AG09309 (cell line): ENCODE measurements around the gene LAPTM5.

ENCODE experiments used
- DNase-seq: peaks from one replicate; pipeline ENCODE4 v3.0.0-alpha.2; 2010; ENCODE audit warnings: low read depth
- H3K4me3 ChIP-seq: 2 replicates; pipeline ENCODE4 v1.5.1; 2011; ENCODE audit warnings: mild to moderate bottlenecking, low read depth, low read length, moderate library complexity; ENCODE audit not compliant: control insufficient read depth
- TF ChIP-seq, protein P1 (sequence below): IDR thresholded peaks from 2 replicates; pipeline ENCODE4 v1.5.1; 2011; ENCODE audit warnings: mild to moderate bottlenecking, low read depth, low read length, inconsistent platforms; ENCODE audit not compliant: insufficient read depth, control insufficient read depth; ENCODE audit errors: missing control alignments

LAPTM5 gene

GRCh38 chr1:30759718-30760281 is 2.2 kb upstream of the LAPTM5 start:
- no peak for DNase-seq
- H3K4me3 ChIP-seq, result no peak overlapping the region
- TF ChIP-seq, protein P1, sequence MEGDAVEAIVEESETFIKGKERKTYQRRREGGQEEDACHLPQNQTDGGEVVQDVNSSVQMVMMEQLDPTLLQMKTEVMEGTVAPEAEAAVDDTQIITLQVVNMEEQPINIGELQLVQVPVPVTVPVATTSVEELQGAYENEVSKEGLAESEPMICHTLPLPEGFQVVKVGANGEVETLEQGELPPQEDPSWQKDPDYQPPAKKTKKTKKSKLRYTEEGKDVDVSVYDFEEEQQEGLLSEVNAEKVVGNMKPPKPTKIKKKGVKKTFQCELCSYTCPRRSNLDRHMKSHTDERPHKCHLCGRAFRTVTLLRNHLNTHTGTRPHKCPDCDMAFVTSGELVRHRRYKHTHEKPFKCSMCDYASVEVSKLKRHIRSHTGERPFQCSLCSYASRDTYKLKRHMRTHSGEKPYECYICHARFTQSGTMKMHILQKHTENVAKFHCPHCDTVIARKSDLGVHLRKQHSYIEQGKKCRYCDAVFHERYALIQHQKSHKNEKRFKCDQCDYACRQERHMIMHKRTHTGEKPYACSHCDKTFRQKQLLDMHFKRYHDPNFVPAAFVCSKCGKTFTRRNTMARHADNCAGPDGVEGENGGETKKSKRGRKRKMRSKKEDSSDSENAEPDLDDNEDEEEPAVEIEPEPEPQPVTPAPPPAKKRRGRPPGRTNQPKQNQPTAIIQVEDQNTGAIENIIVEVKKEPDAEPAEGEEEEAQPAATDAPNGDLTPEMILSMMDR, result no peak

DNA sequence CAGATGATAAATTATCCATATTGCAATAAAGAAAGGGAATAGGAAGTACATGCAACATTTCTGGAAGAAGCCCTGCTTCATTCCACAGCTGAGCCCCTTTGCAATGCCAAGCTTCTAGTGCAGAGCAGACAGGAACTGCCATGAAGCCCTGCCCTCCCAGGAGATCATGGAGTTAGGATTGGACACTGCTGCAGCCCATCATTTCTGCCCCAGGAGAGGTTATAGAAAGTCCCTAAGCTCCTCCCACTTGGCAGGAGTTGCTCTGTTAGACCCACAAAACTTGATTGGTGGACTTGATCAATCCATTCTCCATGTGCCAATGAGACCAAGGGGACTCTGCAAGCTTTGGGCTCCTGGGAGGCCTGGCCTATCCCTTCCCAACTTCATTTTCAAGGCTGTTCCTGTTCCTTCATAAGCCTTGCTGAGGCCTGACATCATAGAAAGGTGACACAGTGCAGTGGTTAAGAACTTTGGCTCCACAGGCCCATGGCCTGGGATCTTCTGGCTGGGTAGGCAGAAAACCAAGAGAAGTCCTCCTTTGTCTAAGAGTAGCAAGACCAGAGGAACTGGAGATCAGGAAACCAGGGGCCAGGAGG is 1.3 kb upstream of the LAPTM5 start:
- H3K4me3 ChIP-seq, result no peak overlapping the region
- TF ChIP-seq, protein P1, result no peak
- no peak for DNase-seq

GRCh38 chr1:30758121-30758688 is 631 bp upstream of the LAPTM5 start:
- H3K4me3 ChIP-seq, result no peak overlapping the region
- DNase-seq, result no peak
- TF ChIP-seq, protein P1, result no peak

GRCh38 chr1:30756545-30757351 is 826 bp downstream of the LAPTM5 start:
- peak; percentile 57 for DNase-seq
- no peak overlapping the region for H3K4me3 ChIP-seq
- TF ChIP-seq, protein P1, result no peak

DNA sequence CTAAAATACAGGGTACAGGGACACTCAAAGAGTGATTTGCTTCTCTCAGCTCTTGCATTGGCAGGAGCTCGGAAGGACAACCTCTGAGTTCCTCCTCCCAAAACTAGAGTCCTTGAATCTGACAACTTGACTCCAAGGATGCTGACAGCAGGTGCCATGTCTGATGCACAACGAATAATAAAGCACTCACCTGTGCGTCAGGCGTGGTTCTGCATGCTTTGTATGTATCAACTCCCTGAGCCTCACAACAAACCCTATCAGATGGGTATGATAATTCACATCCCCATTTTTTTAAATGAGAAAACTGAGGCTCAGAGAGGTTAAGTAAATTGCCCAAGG is 1.4 kb downstream of the LAPTM5 start:
- no peak for DNase-seq
- TF ChIP-seq, protein P1, result no peak
- no peak overlapping the region for H3K4me3 ChIP-seq

DNA sequence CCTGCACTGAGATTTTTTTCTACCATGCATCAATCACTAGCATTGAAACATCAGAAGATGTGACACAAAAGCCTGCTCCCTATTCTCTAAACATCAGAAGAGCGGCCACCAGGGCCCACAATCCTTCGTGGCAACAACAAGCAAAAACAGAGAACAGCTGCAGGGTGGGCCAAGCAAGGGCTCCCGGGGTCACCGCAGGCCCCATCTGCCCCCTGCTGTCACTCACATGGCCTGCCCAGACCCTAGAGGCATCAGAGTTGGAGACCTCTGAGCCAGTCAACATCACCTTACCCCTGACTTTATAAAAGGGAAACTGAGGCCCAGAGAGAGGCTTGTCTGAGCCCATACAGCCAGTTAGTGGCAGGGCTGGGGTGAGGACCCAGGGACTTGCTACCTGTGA is 1.8 kb downstream of the LAPTM5 start:
- TF ChIP-seq, protein P1, result no peak
- H3K4me3 ChIP-seq, result no peak overlapping the region
- DNase-seq, result no peak
